GM12864 (cell line): ENCODE results near the gene DYRK1A.

Experiments used
- DNase-seq: peaks from one replicate; pipeline ENCODE4 v3.0.0-alpha.2; 2011; ENCODE audit warnings: low read depth
- H3K4me3 ChIP-seq: 2 replicates; pipeline ENCODE4 v1.5.1; 2011; ENCODE audit warnings: mild to moderate bottlenecking, low read depth, low read length, control low read depth
- CTCF ChIP-seq: IDR thresholded peaks from 2 replicates; pipeline ENCODE4 v1.5.1; 2011; ENCODE audit warnings: low read depth, mild to moderate bottlenecking, moderate library complexity, low read length, control low read depth, inconsistent platforms; ENCODE audit errors: missing control alignments

DYRK1A gene

GRCh38 chr21:37473491-37473890, 106.9 kb downstream of the DYRK1A start:
- H3K4me3 ChIP-seq: no peak overlapping the region
- DNase-seq: no peak
- no peak for TF ChIP-seq CTCF

- H3K4me3 ChIP-seq: no peak overlapping the region
- DNase-seq: no peak
- TF ChIP-seq CTCF: no peak
Measured at GRCh38 chr21:37474342-37474741, 107.8 kb downstream of the DYRK1A start.

GRCh38 chr21:37475186-37475868, 108.8 kb downstream of the DYRK1A start:
- DNase-seq: no peak
- no peak overlapping the region for H3K4me3 ChIP-seq
- TF ChIP-seq CTCF: no peak

DNA sequence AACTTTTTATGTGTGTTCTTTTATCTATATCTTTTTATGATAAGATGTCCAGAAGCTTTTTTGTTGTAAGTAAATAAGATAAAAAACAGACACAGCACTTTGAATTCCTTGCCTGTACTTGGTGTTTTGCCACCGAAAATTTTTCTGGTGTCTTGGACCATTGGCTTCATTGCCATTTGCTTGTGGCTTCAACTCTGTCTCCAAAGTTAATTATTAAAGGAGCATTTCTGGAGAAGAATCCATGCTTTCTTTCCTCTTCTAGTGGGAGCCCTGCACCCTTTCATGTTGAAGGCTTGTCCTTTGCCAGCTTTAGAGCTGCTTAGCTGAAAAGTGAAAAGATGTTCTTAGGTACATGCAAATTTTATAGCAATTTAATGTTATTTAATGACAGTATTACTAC, 112.2 kb downstream of the DYRK1A start:
- H3K4me3 ChIP-seq: no peak overlapping the region
- no peak for DNase-seq
- TF ChIP-seq CTCF: no peak

DNA sequence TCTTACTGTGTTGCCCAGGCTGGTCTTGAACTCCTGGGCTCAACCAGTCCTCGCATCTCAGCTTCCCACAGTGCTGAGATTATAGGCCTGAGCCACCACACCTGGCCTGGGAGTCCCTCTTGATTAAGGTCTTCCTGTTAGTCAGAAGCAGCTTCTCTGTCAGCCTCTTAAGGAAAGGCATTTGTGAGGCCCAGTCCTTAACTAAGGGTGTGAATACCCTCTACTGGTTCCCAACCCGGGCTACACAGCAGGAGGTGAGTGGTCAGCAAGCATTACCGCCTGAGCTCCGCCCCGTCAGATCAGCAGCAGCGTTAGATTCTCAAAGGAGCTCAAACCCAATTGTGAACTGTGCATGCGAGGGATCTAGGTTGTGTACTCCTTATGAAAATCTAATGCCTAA, 117.2 kb downstream of the DYRK1A start:
- no peak for TF ChIP-seq CTCF
- no peak overlapping the region for H3K4me3 ChIP-seq
- no peak for DNase-seq

DNA sequence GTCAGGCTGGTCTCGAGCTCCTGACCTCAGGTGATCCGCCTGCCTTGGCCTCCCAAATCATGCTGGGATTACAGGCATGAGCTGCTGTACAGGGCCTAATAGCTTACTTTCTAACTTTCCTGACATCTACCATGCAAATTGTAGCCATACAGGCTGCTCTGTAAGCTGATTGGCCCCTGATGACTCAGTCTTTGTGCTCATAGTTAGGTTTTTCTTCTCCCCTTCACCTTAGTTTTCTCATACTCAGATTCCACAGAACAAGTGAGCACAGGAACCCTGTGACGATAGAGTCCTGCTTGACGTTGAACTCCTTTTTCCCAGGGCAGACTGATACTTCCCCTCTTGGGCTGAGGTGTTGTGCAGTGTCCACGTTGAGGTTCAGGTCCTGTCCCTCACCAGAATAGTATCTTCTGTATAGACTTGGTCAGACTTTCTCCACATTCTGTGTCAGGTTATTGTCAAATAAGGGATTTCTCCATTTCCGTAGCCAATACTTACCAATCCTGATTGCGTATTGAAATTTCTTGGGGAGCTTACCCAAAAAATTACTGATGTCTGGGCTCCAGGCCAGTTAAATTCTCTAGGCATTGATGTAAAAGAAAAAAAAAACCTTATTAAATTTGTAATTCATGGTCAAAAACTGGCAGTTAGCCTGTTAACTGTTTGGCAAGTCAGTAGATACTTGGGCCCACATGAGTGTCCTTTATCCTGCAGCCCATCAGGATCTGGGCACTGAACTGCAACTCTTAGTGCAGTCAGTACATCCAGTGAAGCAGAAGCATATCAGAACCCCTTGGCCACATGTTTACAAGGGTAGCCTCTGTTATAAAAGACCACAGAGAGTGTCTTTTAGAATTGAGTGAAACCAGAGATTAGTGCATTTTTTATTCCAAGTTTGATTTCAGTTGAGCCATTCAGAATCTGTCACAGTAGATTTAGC, 118.2 kb downstream of the DYRK1A start:
- no peak overlapping the region for H3K4me3 ChIP-seq
- DNase-seq: no peak
- TF ChIP-seq CTCF: no peak
